ENCODE data around the gene ARHGAP44.

The ARHGAP44 gene

DNA sequence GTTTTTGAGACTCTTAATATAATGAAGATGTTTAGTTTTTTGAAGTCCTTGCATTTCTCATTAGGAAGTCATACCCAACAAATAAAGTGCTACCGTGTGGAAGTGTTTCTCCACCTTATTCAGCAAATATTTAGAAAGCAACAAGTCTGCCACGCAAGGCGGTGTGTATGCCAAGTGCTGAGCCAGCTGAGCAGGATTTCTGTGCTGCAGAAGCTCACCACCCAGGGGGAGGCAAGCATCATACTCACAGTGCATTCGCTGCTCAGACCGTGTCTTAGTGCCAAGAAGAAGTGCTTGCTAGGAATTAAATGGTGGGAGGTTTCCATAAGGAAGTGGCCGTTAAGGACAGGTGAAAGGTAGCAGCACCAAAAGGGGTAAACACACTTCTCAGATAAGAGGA is 111.2 kb downstream of the ARHGAP44 start:
- no peak for DNase-seq

- DNase-seq: no peak
These were observed 112.7 kb downstream of the ARHGAP44 start for GRCh38 chr17:12902046-12902445.

DNA sequence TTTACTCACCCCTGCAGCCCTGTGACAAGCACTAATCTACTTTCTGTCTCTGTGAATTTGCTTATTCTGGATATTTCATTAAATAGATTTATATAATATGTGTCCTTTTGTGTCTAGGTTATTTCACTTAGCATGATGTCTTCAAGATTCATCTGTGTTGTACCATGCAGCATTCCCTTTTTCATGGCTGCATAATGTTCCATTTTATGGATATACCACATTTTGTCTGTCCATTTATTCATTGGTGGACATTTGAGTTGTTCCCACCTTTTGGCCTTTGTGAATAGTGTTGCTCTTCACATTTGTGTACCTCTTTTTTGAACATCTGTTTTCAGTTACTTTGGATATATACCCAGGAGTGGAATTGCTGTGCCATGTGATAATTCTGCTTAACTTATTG is 118.2 kb downstream of the ARHGAP44 start:
- DNase-seq: no peak

- no peak for DNase-seq
These were observed 119.7 kb downstream of the ARHGAP44 start for GRCh38 chr17:12909046-12909445.

DNA sequence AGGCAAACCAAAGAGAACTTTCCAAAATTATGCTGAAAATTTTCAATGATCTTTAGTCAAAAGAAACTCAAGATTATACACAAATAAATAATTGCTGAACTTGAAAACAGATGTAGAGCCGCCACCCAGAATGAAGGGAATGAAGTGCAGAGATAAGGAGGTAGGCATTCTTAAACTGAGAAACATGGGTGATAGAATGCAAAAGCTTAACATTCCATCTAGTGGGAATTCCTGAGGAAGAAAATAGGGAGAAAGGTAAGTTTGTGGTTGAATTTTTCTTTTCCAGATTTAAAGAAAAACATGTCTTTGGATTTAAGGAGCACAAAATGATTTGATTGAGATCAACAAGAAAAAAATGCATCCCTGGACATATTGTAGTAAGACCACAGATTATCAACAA is 120.2 kb downstream of the ARHGAP44 start:
- no peak for DNase-seq

GRCh38 chr17:12911239-12911638 is 121.9 kb downstream of the ARHGAP44 start:
- DNase-seq: no peak

- DNase-seq: no peak
These were observed 128.1 kb downstream of the ARHGAP44 start for GRCh38 chr17:12917399-12917798.

GRCh38 chr17:12918142-12918541 is 128.8 kb downstream of the ARHGAP44 start:
- DNase-seq: no peak

DNA sequence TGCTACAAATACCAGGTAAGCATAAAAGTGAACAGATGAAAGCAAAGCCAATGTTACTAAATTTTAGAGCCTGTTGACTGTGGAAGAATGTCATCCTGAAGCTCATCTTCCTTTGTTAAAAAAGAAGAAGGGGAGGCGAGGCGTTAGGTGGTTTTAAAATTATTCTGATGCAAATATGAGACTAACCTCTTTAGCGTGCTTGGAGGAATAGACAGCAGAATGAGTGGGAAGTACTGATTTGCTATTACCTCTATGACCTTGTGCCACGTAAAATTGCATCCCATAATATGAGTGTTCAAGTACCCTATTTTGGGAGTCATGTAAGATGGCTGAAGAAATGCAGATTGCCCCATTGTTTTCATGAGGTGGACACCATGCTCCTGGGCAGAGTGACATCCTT is 132.8 kb downstream of the ARHGAP44 start:
- no peak for DNase-seq

DNA sequence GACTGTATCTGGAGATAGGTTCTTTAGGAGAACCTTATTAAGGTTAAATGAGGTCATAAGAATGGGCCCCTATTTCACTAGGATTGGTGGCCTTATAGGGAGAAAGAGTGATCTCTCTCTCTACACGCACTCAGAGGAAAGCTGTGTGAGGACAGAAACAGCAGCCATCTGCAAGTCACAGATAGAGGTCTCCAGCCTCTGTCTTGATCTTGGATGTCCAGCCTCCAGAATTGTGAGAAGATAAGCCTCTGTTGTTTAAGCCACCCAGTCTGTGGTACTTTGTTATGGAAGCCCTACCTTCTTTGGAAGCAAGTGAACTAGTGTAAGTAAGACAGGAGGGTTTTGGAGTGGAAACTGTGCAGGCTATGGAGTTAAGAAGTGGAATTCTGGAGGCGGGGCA is 135.3 kb downstream of the ARHGAP44 start:
- no peak for DNase-seq

GRCh38 chr17:12927001-12927400 is 137.7 kb downstream of the ARHGAP44 start:
- no peak for DNase-seq

DNA sequence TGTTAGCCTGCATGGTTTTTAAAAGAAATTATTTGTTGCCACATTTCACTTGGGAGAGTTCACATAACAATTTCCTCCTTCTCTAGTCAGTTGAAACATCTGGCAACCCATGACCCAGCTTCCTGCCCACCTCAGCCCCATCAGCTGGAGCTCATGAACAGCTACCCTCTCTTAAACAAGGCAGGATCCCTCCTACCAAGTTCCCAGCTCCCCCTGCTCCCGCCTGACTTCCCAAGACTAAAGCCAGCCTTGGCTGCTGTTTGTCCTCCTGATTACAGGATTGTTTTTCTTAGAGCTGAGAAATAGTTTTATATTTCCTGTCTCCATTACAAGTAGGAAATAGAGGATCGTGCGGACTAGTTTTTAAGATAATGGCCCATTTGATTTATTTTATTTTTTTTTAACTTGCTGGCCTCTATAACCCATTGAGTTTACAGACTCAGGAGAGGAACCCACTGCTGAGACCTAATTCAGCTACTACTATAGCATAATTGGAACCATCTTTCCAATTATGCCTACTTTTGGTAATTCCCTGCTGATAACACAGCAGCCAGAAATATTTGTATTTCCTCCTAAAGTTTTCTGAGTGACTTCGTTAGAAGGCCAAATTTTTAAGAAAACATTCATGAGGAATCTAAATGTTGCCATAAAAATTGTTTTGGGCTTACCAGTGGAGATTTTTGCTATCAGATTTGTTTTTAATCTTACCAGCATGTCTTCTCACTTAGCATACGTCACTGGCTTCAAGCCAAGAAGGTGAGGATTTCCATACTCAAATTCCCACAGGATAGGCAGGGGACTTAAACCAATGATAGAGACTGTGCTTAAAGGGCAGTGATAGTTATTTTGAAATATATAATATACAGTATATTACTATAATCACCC is 138.5 kb downstream of the ARHGAP44 start:
- no peak for DNase-seq

DNA sequence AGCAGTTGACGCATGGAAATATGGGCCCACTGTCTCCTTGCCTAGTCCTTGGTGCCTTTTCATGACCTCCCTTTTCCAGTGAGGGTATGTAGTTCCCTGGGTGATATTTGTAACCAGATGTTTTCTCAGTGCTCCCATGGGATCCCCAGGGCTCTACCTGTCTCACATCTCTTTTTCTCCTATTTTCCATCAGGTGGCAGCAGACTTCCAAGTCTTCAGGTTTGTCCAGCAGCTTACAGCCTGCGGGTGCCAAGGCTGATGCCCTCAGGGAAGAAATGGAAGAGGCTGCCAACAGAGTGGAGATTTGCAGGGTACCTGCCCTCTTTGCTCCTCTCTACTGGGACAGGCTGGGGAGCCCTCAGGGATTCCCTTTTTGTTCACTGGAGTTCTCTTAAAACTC is 139.4 kb downstream of the ARHGAP44 start:
- no peak for DNase-seq

DNA sequence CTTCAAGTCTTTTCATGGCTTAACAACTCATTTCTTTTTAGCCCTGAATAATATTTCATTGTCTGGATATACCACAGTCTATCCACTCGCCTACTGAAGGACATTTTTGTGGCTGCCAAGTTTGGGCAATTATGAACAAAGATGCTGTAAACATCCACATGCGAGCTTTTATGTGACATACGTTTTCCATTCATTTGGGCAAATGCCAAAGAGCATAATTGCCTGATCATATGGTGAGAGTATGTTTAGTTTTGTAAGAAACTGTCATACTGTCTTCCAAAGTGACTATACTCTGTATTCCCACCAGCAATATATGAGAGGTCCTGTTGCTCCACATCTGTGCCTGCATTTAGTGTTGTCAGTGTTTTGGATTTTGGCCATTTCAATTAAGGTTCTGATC is 147.2 kb downstream of the ARHGAP44 start:
- no peak for DNase-seq

- no peak for DNase-seq
These were observed 151.4 kb downstream of the ARHGAP44 start for GRCh38 chr17:12940699-12941098.

DNA sequence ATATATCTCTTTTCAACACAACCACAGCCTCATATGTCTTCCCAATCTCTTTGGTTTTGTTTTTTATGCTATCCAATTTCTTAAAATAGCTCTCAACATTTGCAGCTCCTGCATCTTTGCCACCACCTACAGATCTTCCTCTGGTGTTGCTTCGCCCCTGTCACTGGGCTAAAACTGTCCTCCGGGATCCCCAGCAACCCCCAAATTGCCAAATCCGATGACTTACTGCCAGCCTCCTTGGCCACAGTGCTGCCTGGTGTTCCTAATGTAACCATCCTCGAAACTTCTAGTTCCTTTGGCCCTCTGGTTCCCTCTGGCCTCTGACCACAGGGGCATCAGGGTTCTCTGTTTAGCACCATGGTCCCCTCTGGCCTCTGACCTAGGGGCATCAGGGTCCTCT is 157.7 kb downstream of the ARHGAP44 start:
- no peak for DNase-seq

- DNase-seq: no peak
These were observed 162.7 kb downstream of the ARHGAP44 start for GRCh38 chr17:12952012-12952411.

DNA sequence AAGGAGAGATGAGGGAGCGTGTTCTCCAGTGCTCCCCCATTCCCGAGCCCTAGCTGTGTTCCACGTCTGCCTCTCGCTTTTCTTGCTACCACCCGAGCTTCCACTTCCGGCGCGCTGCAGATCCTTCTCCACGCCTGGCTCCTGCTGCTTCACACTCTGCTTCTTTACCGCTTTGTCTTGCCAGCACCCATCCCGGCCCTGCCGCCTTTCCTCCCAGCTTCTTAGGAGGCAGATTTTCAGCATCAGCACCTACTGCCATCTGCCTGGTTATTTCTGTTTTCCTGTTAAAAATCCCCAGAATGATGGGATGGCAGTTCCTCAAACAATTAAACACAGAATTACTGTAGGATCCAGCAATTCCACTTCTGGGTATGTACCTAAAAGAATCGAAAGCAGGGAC is 163.9 kb downstream of the ARHGAP44 start:
- no peak for DNase-seq

DNA sequence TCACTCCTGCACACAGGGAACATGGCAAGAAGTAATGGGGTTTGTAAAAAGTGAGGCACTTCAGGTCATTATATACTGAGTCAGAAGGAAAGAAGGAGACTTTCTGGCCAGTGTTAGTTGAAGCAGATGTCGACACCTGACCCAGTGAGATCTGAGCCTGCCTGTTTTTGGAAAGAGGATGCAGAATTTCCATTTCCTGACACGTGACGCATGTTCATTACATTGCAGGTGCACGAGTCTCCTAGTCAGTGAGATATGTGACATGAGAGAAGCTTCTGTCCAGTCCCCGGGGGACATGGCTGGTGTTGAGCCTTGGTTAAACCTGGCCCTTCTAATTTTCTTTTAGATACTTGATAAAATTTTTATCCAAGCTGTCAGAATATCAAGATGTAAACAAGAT is 166.2 kb downstream of the ARHGAP44 start:
- DNase-seq: no peak

- DNase-seq: no peak
These were observed 169.5 kb downstream of the ARHGAP44 start for GRCh38 chr17:12958786-12959185.

- DNase-seq: no peak
These were observed 170.1 kb downstream of the ARHGAP44 start for GRCh38 chr17:12959441-12959840.

- DNase-seq: no peak
These were observed 172.4 kb downstream of the ARHGAP44 start for GRCh38 chr17:12961655-12962054.

GRCh38 chr17:12963505-12963904 is 174.2 kb downstream of the ARHGAP44 start:
- no peak for DNase-seq

DNA sequence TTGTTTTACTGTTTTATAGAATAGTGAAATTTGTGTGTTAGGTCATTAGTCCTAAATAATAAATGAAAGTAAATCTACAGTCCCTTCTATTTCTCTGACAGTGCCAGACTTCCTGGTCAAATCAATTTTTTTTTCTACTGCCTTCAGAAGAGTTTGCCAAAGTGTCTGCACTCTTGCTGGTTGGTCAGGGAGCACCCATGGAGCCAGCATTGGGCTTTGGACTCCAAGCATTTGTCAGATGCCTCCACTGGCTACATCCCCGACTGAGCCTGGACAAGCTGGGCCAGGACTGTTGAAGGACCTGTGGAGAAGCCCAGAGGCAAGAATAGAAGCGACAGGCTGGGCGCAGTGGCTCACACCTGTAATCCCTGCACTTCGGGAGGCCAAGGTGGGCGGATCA is 174.9 kb downstream of the ARHGAP44 start:
- DNase-seq: no peak

DNA sequence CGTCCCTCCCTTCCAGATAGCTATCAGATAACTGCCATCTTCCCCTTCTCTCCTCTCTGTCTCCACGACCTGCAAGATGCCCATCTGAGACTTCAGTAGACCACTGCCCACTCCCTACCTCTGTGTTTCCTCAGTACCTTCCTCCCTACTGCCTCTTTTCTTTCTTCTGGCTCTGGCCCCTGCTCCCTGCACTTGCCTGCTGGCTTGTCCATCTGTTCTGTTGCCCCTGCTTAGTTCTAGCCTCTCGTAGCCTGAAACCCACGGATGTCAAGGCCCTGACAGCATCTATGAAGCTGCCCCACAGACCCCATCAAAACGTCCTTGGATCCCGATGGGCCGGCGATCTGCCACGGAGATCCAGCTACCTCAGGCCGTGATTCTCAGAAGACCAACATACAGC is 175.5 kb downstream of the ARHGAP44 start:
- no peak for DNase-seq

Data from GOT3 (cell line).